ENCODE measurements around the gene PHF10.

PHF10 gene

DNA sequence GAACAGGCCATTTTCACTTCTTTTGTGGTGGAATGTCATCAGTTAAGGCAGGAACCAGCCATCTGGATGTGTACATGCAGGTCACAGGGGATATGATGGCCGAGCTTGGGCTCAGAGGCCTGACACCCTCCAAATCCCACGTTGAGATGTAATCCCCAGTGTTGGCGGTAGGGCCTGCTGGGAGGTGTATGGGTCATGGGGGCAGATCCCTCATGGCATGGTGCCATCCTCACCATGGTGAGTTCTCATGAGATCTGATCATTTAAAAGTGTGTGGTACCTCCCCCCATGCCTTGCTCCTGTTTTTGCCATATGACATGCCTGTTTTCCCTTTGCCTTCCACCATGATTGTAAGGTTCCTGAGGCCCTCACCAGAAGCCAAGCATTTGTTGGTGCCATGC is 49.3 kb downstream of the PHF10 start:
- no peak for DNase-seq
- no peak for ATAC-seq
- Mint-ChIP-seq H3K4me3 (no peak overlapping the region), H3K27me3 (no peaks in the 10 kb centered on the region), H3K27ac (no peak overlapping the region), H3K4me1 (peaks cover 4% of the 10 kb centered on the region), H3K36me3 (ENCODE audit: low read depth) (peaks cover 33% of the 10 kb centered on the region), H3K9me3 (no peaks in the 10 kb centered on the region)

DNA sequence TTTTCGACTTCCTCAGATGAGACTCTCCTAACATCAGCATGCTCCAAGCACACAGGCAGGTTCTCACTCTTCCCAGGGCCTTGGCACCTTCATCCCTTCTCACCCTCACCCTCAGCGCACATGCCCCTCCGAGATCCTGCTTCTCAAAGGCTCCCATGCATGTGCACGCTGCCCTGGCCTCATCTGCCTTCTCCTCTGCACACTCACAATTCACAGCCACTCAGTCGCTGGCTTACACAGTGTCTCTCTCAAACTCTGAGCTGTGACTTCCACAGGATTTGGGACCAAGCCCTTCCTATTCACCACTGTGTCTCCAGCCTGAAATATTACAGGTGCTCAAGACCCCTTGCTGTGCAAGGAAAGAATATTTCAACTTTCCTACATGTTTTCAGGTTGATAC is 52.7 kb downstream of the PHF10 start:
- Mint-ChIP-seq H3K4me3 (no peak overlapping the region), H3K27ac (no peak overlapping the region), H3K4me1 (peaks cover 10% of the 10 kb centered on the region), H3K9me3 (no peaks in the 10 kb centered on the region), H3K36me3 (ENCODE audit: low read depth) (peaks cover 21% of the 10 kb centered on the region), H3K27me3 (no peaks in the 10 kb centered on the region)
- DNase-seq (no peak), ATAC-seq (no peak)

DNA sequence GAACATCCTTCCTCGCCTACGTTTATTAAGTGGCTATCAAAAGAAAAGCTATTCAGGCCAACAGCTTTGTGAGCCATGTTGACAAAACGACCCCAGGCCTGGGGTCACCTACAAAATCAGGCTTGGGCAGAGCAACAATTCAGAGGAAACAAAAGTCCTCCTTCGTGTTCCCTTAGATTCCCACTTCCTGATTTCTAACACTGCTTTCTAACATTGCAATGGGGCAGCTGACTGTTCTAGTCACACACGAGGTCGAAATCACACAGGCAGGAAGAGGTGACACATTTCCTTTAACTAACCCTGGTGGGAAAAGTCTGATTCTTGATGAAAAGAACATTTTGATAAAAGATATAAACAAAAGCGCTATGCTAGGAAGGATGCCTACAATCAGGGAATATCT is 54.4 kb downstream of the PHF10 start:
- no peak for DNase-seq
- H3K4me3 Mint-ChIP-seq = no peak overlapping the region
- H3K4me1 Mint-ChIP-seq = peaks cover 10% of the 10 kb centered on the region
- H3K9me3 Mint-ChIP-seq = no peaks in the 10 kb centered on the region
- peak overlapping the region; percentile 52 for H3K27ac Mint-ChIP-seq
- ATAC-seq = no peak
- H3K36me3 Mint-ChIP-seq (ENCODE audit: low read depth) = peaks cover 13% of the 10 kb centered on the region
- H3K27me3 Mint-ChIP-seq = no peaks in the 10 kb centered on the region

DNA sequence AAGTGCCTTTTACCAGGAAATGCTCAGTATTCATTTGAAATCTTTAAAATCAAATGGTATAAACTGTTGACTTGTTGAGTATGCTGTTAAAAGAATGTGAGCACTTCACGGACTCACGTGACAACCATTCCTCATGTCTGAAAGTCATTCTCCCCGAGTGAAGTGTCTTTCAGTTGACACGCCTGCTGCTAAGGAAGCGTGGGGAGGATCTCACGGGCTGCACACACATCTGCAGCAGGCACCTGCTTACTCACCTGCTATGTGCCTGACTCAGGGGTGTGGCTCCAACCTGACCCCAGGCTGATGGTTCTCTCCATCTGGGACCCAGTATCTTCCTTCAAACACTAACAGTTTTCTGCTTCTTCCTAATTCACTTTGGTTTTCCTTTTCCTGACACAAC is 55.2 kb downstream of the PHF10 start:
- Mint-ChIP-seq H3K4me3 (no peak overlapping the region), H3K4me1 (peaks cover 10% of the 10 kb centered on the region), H3K9me3 (no peaks in the 10 kb centered on the region), H3K27me3 (no peaks in the 10 kb centered on the region), H3K27ac (no peak overlapping the region), H3K36me3 (ENCODE audit: low read depth) (peaks cover 13% of the 10 kb centered on the region)
- ATAC-seq (no peak), DNase-seq (no peak)

DNA sequence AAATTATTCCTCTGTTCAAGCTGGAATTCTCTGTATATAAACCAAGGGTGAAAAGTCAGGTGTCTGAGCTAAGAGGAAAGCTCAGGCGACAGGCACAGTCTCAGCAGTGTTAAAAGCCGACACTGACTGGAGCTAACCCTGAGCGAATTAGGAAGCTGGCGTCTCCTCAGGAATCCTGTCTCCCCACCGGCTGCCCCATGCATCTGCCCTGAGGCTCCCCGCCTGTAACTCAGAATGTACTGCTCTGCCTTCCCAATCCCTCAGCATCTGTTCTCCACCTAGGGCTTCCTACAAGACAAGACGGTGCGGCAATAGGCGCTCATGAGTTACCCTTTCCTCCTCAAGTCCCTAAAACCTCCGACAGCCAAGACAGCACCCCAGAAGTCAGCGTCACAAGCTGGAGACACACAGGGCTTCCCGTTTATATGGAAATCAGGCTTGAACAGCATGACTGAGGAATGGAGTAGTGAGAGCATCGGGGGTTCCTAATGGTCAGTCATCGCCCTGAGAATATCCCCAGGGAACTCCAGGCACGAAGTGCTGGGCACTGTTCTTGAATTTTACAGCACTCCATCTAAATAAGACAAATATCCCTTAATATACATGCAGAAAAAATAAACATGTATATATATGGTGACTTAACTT is 56.0 kb downstream of the PHF10 start:
- Mint-ChIP-seq H3K4me1 (peaks cover 10% of the 10 kb centered on the region), H3K36me3 (ENCODE audit: low read depth) (peaks cover 16% of the 10 kb centered on the region), H3K9me3 (no peaks in the 10 kb centered on the region), H3K4me3 (no peak overlapping the region), H3K27me3 (no peaks in the 10 kb centered on the region), H3K27ac (no peak overlapping the region)
- DNase-seq (no peak), ATAC-seq (no peak)

DNA sequence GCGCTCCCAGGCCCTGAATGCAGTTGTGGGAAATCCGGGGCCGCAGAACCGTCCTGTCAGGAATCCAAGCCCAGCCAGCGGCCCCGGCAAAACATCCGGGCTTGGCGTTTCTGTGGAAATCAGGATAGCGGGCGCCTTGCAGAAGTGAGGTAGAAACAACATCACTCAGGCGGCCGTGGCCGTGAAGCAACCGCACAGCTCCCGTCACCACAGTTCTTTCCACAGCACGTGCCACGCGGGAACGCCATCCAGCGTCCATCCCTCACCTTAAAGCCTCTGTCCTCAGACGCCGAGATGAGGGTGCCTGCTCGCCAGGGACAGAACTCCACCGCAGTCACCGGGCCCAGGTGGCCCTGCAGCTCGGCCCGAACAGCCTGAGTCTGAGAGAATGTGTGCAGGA is 56.6 kb downstream of the PHF10 start:
- Mint-ChIP-seq H3K27me3 (no peaks in the 10 kb centered on the region), H3K36me3 (ENCODE audit: low read depth) (peaks cover 18% of the 10 kb centered on the region), H3K9me3 (no peaks in the 10 kb centered on the region), H3K27ac (no peak overlapping the region), H3K4me3 (no peak overlapping the region), H3K4me1 (peaks cover 10% of the 10 kb centered on the region)
- ATAC-seq = no peak
- no peak for DNase-seq

DNA sequence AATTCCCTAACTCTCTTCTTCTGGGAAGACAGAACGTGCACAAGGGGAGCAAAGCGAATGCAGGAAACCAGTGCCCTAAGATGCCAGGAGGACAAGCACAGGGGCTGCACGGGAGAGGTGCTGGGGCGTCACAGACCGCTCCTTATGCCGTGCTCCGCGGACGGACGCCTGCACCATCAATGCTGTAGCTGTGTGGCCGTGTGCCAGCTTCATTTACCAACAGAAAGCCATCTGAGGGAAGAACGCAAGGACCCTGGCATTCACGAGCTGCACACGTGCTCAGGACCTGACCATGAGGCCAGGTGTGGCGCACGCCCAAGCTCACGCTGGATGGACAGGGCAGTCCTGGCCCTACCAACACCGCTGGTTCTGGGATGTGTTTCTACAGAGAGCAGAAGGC is 57.9 kb downstream of the PHF10 start:
- Mint-ChIP-seq H3K36me3 (ENCODE audit: low read depth) (peaks cover 21% of the 10 kb centered on the region), H3K27me3 (no peaks in the 10 kb centered on the region), H3K9me3 (no peaks in the 10 kb centered on the region), H3K4me3 (no peak overlapping the region), H3K27ac (no peak overlapping the region), H3K4me1 (peaks cover 10% of the 10 kb centered on the region)
- ATAC-seq (no peak), DNase-seq (no peak)

DNA sequence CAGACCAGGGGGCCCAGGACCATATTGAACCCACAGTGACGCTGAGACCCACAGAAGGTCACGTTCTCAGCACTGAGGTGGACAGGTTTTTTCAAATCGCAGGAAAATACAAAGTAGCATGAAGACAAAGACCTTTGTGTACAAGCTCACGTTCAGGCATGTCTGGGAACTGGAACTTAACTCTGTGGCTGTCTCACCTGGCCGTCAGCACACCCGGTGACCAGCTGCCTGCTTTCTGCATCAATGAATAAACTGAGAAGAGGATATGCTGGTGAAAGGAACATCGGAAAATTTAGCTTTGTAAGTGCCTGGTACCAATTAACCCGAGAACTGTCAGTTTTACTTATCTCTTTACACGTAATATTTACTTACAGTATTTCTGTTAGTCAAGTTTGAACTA is 59.0 kb downstream of the PHF10 start:
- ATAC-seq (no peak), DNase-seq (no peak)
- Mint-ChIP-seq H3K4me3 (no peak overlapping the region), H3K27me3 (no peaks in the 10 kb centered on the region), H3K9me3 (no peaks in the 10 kb centered on the region), H3K27ac (no peak overlapping the region), H3K4me1 (peaks cover 7% of the 10 kb centered on the region), H3K36me3 (ENCODE audit: low read depth) (peaks cover 22% of the 10 kb centered on the region)

DNA sequence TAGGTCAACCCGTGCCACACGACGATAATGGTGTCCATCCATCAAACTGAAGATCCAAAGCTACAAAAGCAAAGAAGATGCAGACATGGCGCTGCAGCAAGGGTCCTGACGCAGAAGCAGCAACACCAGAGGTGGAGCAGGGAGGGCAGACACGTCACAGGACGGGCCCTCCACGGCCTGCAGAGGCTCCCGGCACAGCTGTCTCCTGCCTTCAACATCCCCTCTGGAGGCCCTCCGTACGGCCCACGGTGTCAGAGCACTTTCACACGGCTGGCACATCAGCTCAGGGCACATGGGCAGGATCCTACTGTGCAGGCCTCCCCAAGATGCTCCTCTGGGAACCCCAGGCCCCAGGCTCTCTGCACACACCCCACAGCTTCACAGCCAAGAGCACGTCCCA is 60.1 kb downstream of the PHF10 start:
- Mint-ChIP-seq H3K4me3 (no peak overlapping the region), H3K27ac (no peak overlapping the region), H3K9me3 (no peaks in the 10 kb centered on the region), H3K4me1 (no peaks in the 10 kb centered on the region), H3K36me3 (ENCODE audit: low read depth) (peaks cover 23% of the 10 kb centered on the region), H3K27me3 (no peaks in the 10 kb centered on the region)
- ATAC-seq (no peak), DNase-seq (no peak)

DNA sequence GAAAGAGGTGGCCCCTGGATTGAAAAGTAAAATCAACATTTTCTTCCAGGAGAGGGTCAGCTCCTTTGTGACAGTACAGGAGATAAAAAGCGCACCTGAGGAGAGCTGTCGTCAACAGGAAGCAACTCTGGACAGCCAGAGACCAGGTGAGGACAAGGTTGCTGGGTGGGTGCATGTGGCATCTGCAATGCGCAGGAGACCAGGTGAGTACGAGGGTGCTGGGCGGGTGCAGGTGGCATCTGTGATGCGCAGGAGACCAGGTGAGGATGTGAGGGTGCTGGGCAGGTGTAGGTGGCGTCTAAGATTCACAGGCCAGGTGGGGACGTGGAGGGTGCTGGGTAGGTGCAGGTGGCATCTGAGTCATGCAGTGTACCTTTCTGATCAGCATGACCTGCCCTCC is 60.8 kb downstream of the PHF10 start:
- peaks cover 27% of the 10 kb centered on the region for H3K36me3 Mint-ChIP-seq (ENCODE audit: low read depth)
- ATAC-seq (no peak), DNase-seq (no peak)
- no peak overlapping the region for H3K27ac Mint-ChIP-seq
- H3K9me3 Mint-ChIP-seq = no peaks in the 10 kb centered on the region
- H3K27me3 Mint-ChIP-seq = no peaks in the 10 kb centered on the region
- no peak overlapping the region for H3K4me3 Mint-ChIP-seq
- H3K4me1 Mint-ChIP-seq = no peaks in the 10 kb centered on the region

DNA sequence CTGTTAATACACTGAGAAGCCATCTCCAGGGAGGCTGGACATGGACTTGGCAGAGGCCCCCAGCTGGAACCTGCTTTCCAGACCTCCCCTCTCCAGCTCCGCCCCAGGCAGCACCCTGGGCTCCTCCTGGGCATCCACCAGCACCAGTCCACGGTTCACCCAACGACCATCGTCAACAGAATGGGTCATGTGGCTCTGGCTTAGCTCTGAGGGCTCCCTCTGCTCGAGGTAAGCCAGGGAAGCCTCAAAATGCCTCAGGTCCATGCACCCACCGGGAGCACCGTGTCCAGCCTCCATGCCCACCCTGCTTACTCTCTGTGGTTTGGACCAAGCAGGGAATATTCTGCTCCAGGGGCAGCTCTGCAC is 62.9 kb downstream of the PHF10 start:
- H3K4me3 Mint-ChIP-seq = no peak overlapping the region
- no peak overlapping the region for H3K27ac Mint-ChIP-seq
- ATAC-seq = no peak
- H3K27me3 Mint-ChIP-seq = no peaks in the 10 kb centered on the region
- no peaks in the 10 kb centered on the region for H3K9me3 Mint-ChIP-seq
- no peak for DNase-seq
- H3K4me1 Mint-ChIP-seq = no peaks in the 10 kb centered on the region
- peaks cover 29% of the 10 kb centered on the region for H3K36me3 Mint-ChIP-seq (ENCODE audit: low read depth)

DNA sequence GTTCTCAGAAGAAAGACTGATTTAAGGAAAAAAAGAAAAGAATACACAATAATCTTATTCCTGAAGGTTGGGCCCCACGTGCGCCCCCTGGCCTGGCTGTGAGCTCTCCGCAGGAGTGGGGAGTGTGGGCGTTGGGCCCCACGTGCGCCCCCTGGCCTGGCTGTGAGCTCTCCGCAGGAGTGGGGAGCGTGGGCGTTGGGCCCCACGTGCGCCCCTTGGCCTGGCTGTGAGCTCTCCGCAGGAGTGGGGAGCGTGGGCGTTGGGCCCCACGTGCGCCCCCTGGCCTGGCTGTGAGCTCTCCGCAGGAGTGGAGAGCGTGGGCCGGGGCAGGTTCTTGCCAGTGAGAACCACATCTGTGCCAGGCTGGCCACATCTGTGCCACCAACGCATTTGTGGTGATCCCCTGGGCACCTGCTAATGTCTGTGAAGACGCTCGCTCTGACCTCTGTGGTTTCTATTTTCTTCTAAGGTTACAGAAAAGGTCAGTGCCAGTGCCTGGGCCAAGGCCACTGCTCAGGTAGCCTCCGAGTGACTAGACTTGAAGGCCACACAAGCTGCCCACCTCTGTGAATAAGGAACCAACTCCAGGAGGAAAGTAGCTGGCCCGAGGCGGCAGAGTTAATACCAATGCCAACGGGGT is 63.4 kb downstream of the PHF10 start:
- no peak overlapping the region for H3K27ac Mint-ChIP-seq
- no peaks in the 10 kb centered on the region for H3K9me3 Mint-ChIP-seq
- no peaks in the 10 kb centered on the region for H3K27me3 Mint-ChIP-seq
- no peak overlapping the region for H3K4me3 Mint-ChIP-seq
- ATAC-seq (no peak), DNase-seq (no peak)
- peaks cover 29% of the 10 kb centered on the region for H3K36me3 Mint-ChIP-seq (ENCODE audit: low read depth)
- no peaks in the 10 kb centered on the region for H3K4me1 Mint-ChIP-seq

DNA sequence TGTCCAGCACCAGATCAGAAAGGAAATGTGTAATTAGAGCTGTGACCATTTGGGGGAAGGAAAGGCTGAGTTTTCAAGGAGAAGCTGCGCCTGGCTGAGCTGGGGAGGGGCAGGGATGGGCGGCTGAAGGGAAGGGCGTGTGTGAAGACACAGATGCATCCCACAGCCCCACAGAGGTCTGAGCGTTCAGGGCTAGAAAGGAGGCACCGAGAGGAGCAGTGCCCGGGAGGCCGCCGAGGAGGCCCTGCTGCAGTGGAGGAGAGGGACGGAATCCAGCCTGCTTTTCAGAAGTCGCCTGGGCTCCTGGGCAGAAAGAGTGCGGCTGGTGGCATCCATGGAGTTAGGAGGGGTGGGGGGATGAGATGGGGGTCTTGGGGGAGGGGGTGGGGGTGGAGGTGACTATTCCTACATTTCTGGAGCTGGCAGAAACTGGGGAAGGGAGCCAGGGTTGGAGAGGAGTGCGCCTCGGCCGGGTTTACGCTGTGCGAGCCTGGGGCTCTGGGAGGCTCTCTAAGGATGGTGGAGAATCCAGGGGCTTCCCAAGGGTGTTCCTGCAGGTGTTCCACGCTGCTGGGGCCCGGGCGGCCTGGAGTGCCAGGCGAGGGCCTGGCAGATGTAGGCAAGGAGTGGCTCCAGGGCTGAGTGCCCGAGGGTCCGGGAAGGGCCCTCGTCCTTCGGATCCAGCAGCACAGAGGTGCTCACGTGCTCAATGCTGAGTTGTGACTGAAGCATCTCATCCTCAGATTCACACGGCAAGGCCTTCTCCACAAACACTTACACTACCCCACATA is 64.3 kb downstream of the PHF10 start:
- Mint-ChIP-seq H3K27ac (no peak overlapping the region), H3K4me1 (peaks cover 5% of the 10 kb centered on the region), H3K9me3 (no peaks in the 10 kb centered on the region), H3K36me3 (ENCODE audit: low read depth) (peaks cover 29% of the 10 kb centered on the region), H3K27me3 (no peaks in the 10 kb centered on the region), H3K4me3 (no peak overlapping the region)
- DNase-seq (no peak), ATAC-seq (no peak)

DNA sequence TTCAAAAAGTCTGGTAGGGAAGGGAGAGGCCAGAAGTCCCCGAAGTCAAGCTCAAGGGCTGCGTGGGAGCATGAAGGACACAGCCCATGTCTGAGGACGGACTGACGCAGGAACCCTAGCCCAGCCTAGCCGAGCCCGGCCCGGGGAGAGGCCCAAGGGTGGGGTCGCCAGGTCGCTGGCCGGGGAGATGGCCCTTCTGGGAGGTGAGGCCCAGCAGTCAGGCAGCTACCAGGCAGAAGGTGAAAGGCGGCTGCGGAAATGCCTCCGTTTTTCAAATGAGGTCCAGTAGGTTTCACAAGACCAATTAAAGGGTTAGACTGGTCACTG is 67.1 kb downstream of the PHF10 start:
- DNase-seq (no peak), ATAC-seq (no peak)
- no peak overlapping the region for H3K4me3 Mint-ChIP-seq
- H3K27ac Mint-ChIP-seq = no peak overlapping the region
- no peaks in the 10 kb centered on the region for H3K27me3 Mint-ChIP-seq
- no peaks in the 10 kb centered on the region for H3K9me3 Mint-ChIP-seq
- peaks cover 14% of the 10 kb centered on the region for H3K4me1 Mint-ChIP-seq
- H3K36me3 Mint-ChIP-seq (ENCODE audit: low read depth) = peaks cover 18% of the 10 kb centered on the region

DNA sequence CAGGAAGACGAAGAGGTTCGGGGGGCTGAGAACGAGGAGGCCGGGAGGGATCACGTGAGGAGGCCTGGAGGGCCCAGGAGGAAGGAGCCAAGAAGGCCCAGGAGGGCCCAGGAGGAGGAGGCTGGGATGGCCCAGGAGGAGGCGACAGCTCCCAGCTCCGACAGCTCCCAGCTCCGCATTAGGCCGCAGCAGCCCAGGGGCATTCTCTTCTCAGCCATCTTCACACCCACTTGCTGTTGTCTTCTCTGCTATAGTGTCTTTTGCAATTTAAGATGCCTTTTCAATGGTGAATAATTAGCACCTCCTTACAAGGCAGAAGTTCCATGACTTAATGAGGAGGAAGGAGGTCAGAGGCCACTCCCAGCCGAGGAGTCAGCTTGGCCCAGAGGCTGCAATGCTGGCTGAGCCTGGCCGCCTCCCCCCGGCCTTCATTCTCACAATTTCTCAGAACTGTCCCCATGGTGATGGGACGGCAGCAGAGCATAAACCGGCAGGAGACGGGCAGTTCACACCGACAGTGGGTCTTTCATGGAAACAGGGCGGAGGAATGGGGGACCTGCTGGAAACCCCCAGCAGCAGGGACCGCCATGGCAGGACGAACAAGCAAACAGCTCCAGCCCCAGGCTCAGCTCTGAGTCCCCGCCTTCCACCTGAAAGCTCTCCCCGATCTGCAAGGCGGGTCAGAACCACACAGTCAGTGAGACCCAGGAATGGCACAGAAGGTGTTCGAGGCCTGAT is 67.6 kb downstream of the PHF10 start:
- no peak for ATAC-seq
- Mint-ChIP-seq H3K4me1 (peaks cover 14% of the 10 kb centered on the region), H3K27ac (no peak overlapping the region), H3K4me3 (no peak overlapping the region), H3K27me3 (no peaks in the 10 kb centered on the region), H3K9me3 (no peaks in the 10 kb centered on the region), H3K36me3 (ENCODE audit: low read depth) (peaks cover 14% of the 10 kb centered on the region)
- DNase-seq = no peak
